Stimulated activated naive CD8-positive, alpha-beta T cell treated with anti-CD3 and anti-CD28 coated beads, Interleukin-15, Interleukin-2, amounts not matched to agents 100 U/mL and 50 U/mL, for 24 hours (primary cell): ENCODE data around the gene HS3ST6.
"Not testable (repeated sequence)": the region's sequence is repeated elsewhere in the genome, so short reads cannot be mapped to it uniquely, and the experiment has no call there.

ENCODE experiments used
- ATAC-seq: fragments of 150-1000 bp; cut with Tn5 transposase; one replicate; pipeline ENCODE4 v1.10.0; 2021
- DNase-seq: peaks from one replicate; pipeline ENCODE4 v3.0.0; 2021

Gene HS3ST6

DNA sequence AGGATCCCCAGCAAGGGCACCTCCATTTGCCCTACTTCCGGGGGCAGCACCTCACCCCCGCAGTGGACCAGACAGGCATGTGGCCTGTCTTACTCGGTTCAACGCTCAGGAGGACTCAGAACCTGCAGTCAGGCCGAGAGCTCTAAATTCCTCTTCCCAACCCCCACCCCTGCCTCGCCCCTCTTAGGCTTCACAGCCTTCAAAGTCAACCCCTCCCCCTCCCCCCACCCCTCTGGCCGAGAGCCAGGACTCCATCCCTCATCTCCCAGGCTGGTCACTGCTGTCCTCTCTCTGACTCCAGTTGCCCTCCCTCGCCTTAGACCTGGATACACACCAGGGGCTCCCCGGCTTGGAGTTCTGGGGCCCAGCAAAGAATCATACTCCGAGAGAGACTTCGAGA lies 8.1 kb upstream of the HS3ST6 start:
- ATAC-seq, result no peak
- DNase-seq, result no peak

GRCh38 chr16:1924095-1924494 lies 5.9 kb upstream of the HS3ST6 start:
- ATAC-seq (no peak), DNase-seq (no peak)

GRCh38 chr16:1923299-1924034 lies 5.3 kb upstream of the HS3ST6 start:
- ATAC-seq (peak; percentile 33), DNase-seq (peak; percentile 43)

GRCh38 chr16:1922357-1922756 lies 4.1 kb upstream of the HS3ST6 start:
- no peak for DNase-seq
- ATAC-seq, result no peak

DNA sequence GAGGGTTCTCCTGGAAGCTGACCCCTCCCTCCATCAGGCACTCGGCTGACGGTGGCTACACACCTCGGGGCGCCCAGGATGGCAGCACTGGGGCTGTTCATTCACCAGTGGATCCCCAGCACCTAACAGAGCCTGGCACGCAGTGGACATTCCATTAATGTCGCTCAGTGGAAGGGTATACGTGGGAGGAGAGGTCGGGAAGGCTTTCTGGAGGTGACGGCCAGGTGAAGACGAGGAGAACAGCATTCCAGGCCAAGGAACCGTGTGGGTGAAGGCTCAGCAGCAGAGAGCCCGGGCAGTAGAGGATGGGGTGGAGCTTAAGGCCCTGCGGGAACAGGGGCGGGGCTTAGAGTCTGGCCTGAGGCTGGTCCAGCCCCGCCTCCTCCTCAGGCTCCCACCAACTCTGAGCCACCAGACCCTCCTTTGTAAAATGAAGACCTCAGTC lies 2.5 kb upstream of the HS3ST6 start:
- DNase-seq (peak; percentile 28), ATAC-seq (peak; percentile 34)

DNA sequence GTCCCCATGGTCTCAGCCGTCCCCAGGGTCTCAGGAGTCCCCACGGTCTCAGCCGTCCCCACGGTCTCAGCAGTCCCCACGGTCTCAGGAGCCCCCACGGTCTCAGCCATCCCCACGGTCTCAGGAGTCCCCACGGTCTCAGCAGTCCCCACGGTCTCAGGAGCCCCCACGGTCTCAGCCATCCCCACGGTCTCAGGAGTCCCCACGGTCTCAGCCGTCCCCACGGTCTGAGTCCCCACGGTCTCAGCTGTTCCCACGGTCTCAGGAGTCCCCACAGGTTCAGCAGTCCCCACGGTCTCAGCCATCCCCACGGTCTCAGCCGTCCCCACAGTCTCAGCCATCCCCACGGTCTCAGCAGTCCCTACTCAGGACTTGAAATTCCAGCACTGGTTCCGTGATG lies 1.9 kb upstream of the HS3ST6 start:
- ATAC-seq, DNase-seq: not testable (repeated sequence)

GRCh38 chr16:1919327-1919998 lies 1.2 kb upstream of the HS3ST6 start:
- ATAC-seq, result no peak

DNA sequence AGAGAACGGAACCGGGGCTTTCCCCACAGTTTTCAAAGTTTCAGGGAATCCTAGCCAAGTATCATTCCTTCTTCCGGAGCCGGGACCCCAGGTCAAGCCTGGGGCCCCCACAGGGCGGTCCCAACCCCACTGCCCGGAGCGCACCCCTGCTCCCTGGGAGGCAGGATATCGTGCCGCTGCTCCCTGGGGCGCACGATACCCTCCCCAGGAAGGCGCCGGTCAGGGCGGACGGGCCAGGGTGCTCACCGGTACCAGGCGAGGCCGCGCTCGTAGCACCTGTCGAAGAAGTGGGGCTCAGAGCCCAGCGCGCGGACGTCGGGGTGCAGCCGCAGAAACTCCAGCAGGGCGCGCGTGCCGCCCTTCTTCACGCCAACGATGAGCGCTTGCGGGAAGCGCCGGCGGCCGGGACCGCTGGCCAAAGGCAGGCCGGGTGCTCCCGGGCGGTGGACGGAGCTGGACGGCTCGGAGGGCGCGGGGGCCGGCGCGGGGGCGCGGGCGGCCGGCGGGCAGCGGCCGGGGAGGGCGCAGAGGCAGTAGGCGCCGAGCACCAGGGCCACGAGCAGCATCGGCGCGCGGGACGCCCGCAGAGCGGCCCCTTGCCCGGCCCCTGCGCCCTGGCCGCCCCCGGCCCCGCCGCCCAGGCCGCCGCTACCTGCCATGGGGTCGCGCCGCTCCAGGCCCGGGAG lies 407 bp downstream of the HS3ST6 start:
- no peak for ATAC-seq
- DNase-seq, result no peak

More at GRCh38 chr16:1919327-1919998, 1.2 kb upstream of the HS3ST6 start:
- no peak for DNase-seq

DNA sequence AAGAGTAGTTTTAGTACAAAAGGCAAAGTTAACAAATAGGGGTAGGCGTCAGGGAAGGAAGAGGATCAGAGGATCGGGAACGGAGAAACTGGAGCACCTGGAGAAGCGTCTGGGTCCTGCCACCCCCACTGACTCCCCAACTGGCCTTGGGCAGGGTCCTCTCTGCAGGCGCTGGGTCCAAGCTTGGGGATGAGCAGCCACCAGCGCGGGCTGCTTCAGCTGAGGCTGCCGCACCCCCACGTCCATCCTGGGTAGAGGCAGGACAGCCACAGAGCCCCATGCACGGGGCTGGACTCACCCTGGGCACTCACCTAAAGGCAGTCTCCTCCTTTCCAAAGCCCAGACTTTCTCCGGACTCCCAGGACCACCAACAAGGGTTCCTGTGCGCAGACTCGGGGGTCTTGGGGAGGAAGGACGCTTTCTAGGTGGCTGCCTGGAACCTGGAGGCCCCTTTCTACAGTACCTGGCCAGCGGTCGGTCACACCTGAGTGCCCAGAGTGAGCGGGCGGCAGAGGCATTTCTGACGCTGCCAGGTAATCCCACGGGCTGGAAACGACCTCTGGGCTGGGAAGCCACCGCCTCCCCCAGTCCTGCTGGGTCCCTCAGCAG lies 1.1 kb downstream of the HS3ST6 start:
- DNase-seq (no peak), ATAC-seq (no peak)

DNA sequence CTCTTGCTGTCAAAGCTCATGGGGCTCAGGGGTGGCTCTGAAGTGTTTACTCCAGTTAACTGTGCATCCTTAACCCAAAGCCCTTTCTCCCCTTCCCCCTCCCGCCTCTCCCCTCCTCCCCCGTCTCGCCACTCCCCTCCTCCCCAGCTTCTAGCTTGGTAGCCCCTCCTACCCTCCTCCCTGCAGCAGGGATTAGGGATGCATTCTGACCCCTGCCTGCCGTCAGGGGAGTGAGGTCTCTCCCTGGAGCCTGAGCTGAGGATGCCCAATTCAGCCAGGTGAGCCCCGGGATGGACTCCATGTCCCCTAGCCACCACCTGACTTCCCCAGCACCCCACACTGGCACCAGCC lies 1.6 kb downstream of the HS3ST6 start:
- no peak for DNase-seq
- no peak for ATAC-seq

- DNase-seq, result no peak
- ATAC-seq, result no peak
These were observed 2.2 kb downstream of the HS3ST6 start for GRCh38 chr16:1915732-1916639.

GRCh38 chr16:1914988-1915387 lies 3.2 kb downstream of the HS3ST6 start:
- DNase-seq (no peak), ATAC-seq (no peak)

DNA sequence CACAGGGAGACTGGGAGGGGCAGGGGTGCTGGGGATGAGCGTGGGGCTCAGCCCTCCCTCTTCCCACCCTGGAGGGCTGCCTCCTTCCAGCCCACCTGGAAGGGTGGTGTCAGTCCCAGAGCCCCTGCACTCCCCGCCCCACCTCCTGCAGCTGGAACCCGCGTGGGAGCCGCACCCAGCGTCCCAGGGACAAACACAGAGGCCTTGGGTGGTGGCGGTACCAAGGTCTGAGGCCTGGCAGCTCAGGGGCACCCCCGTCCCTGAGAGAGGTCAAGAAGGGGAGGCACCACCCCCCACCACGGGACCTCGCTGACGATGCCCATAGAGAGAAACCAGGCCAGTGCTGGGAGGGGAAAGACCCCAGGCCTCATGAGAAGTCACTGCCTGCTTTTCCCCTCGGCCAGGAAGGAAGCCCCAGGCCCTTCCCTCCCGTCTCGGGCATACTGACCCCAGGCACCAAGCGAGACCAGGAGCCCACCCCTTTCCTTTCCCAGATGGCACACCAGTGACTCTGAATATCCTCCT lies 4.1 kb downstream of the HS3ST6 start:
- ATAC-seq, result no peak
- no peak for DNase-seq

DNA sequence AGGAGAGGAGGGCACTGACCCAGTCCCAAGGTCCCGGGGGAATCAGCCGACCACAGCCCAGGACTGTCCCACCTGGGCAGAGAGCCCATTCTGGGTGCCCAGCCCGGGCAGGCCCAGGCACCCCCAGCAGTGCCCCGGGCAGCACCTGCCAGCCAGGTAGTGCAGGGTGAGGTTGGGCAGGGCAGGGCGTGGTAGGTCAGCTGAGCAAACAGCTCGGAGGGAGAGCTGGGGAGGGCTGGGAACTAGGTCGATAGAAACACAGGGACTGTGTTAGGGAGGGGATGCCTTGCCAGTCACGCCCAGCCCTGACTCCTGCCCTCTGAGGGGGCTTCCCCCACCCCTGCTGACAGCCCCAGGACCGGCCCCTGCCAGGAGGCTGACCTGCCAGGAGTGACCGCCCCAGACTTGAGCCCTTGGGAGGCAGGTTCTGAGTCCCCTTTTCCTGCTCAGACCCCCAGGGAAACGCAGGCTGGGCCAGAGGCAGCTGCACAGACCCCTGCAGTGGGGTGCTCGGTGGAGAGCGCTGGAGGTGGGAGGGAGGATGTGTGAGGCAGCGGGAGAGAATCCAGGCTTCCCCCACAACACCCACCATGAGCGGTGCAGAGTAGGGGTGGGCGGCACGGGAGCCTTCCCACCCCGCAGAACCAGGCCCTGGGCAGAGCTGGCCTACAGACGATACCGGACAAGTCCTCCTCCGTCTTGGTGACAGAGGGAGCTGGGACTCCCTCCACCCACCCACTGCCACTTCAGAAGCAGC lies 4.7 kb downstream of the HS3ST6 start:
- DNase-seq (no peak), ATAC-seq (no peak)

GRCh38 chr16:1912215-1912543 lies 6.0 kb downstream of the HS3ST6 start:
- ATAC-seq, result no peak

GRCh38 chr16:1911467-1912214 lies 6.6 kb downstream of the HS3ST6 start:
- DNase-seq, result no peak
- ATAC-seq, result no peak

More at GRCh38 chr16:1912215-1912543, 6.0 kb downstream of the HS3ST6 start:
- no peak for DNase-seq

DNA sequence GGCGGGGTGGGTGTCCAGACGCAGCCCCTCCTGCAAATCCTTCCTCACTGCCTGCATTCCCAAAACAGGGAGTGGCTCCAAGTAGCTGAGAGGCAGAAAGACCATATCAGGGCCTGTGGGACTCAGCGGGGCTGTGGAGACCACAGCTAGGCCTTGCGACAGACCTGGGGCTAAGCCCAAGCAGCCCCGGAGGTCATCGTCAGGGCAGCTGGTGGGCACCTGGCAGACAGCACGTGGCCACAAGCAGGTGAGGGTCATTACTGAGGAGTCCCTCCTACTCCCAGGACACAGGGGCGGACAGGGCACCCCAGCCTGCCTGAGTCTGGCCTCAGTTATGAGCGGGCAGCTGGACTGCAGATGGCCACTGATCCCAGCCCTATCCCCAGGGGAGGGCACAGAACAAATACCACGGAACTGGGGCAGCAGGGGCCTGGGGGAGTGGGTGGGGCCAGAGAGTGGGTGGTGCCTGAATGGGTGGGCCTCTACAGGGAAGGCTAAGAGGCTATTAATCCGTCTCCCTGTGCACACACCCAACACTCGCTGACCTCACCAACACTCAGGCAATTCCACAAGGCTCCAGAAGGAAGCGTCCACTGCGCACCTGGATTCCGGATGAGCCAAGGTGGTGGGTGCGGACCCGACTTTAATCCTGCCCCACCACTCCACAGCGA lies 8.5 kb downstream of the HS3ST6 start:
- ATAC-seq (no peak), DNase-seq (no peak)

GRCh38 chr16:1908983-1909382 lies 9.2 kb downstream of the HS3ST6 start:
- DNase-seq, result no peak
- ATAC-seq, result no peak

DNA sequence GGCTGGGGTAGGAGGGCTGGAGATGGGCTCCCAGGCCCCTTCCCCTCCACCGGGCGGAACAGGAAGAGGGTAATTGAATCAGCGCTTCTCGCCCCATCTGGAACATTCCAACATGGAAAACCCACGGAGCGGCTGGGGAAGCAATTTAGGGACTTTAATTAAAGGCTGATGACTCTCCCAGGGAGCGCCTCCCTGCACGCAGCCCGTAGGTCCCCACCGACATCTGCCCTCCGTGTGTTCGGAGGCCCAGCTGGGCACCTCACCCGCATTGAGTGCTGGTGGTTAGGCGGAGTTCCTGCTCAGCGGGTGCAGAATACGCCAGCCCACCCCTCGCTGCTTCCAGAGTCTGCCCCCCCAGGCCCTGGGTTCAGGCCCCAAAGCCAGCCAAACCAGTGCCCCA lies 10.0 kb downstream of the HS3ST6 start:
- DNase-seq, result no peak
- no peak for ATAC-seq
